MG63 (cell line): ENCODE results near the gene CC2D2A. TPM values are rescaled to one million over a fixed set of nuclear protein-coding genes. Genes with fewer than 3 reads are reported as not detected.
"Not testable (repeated sequence)": the region's sequence is repeated elsewhere in the genome, so short reads cannot be mapped to it uniquely, and the experiment has no call there.

Experiments used
- DNase-seq: peaks from one replicate; pipeline ENCODE4 v3.0.0-alpha.2; 2020
- H3K27me3 ChIP-seq: fragments of 250-450 bp; sonication (Bioruptor Pico); 2 replicates; pipeline ENCODE4 v1.5.1; 2020; ENCODE audit warnings: mild to moderate bottlenecking, moderate library complexity
- H3K36me3 ChIP-seq: fragments of 250-450 bp; sonication (Bioruptor Pico); 2 replicates; pipeline ENCODE4 v1.5.1; 2020; ENCODE audit warnings: mild to moderate bottlenecking, moderate library complexity
- H3K4me3 ChIP-seq: fragments of 250-450 bp; sonication (Bioruptor Pico); 2 replicates; pipeline ENCODE4 v1.5.1; 2020; ENCODE audit warnings: mild to moderate bottlenecking, moderate library complexity
- H3K9me3 ChIP-seq: fragments of 250-450 bp; sonication (Bioruptor Pico); 2 replicates; pipeline ENCODE4 v1.5.1; 2020; ENCODE audit warnings: mild to moderate bottlenecking, moderate library complexity
- total RNA-seq: library from RNA; depleted of rRNA; stranded (reverse); fragments of >200 nt; shearing (Covaris generic); gene quantifications from 2 replicates; pipeline ENCODE4 v1.2.3, GENCODE V29; 2014; ENCODE audit warnings: low replicate concordance

CC2D2A gene
- total RNA-seq, 1 experiment from 2014 or later = 1.2 TPM

GRCh38 chr4:15562114-15562513 lies 92.4 kb downstream of the CC2D2A start:
- Histone ChIP-seq H3K36me3 (no peaks in the 10 kb centered on the region), H3K4me3 (no peak overlapping the region), H3K27me3 (no peaks in the 10 kb centered on the region), H3K9me3 (no peaks in the 10 kb centered on the region)
- no peak for DNase-seq

- Histone ChIP-seq H3K36me3 (no peaks in the 10 kb centered on the region), H3K9me3 (no peaks in the 10 kb centered on the region), H3K27me3 (no peaks in the 10 kb centered on the region), H3K4me3 (no peak overlapping the region)
- no peak for DNase-seq
Measured at GRCh38 chr4:15562623-15563022, 92.9 kb downstream of the CC2D2A start.

DNA sequence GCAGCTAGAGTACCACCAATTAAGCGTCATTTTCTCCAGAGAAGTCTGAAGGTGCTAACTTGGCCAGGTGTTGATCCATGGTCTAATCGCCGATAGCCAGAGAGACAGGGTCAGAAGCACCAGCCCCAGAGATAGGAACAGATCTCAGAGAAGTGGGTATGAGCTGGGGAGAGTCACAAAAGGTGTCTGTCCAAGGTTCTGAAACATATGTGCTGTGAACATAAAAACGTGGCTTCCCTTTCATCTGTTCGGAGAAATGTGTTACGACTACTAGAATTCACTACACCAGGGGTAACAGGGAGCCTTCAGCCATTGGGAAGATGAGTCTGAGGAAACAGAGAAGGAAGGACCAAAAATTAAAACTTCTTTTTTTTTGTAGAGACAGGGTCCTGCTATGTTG lies 94.2 kb downstream of the CC2D2A start:
- no peak for DNase-seq
- Histone ChIP-seq H3K36me3 (no peaks in the 10 kb centered on the region), H3K4me3 (no peak overlapping the region), H3K27me3 (no peaks in the 10 kb centered on the region), H3K9me3 (no peaks in the 10 kb centered on the region)

- H3K9me3 ChIP-seq = no peaks in the 10 kb centered on the region
- H3K36me3 ChIP-seq = no peaks in the 10 kb centered on the region
- H3K4me3 ChIP-seq = no peak overlapping the region
- no peaks in the 10 kb centered on the region for H3K27me3 ChIP-seq
- DNase-seq = no peak
Measured at GRCh38 chr4:15568821-15569220, 99.1 kb downstream of the CC2D2A start.

DNA sequence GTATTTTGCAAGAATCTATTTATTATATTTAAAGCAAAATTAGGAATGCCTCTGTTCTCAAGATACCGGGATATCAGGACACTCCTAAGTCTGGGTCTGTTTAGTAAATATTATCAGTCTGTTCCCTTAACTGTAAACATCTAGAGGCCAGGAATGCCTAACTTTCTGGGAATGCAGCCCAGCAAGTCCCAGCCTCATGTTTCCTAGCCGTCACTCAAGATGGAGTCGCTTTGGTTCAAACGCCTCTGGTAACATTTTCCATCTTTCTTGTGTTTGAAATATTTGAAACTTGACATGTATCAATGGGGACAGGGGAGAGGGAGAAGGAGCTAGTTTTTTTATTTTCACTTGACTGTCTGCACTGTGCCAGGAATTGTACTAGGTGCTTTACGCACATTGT lies 100.1 kb downstream of the CC2D2A start:
- no peaks in the 10 kb centered on the region for H3K9me3 ChIP-seq
- H3K36me3 ChIP-seq = no peaks in the 10 kb centered on the region
- no peaks in the 10 kb centered on the region for H3K27me3 ChIP-seq
- no peak overlapping the region for H3K4me3 ChIP-seq
- DNase-seq = no peak

DNA sequence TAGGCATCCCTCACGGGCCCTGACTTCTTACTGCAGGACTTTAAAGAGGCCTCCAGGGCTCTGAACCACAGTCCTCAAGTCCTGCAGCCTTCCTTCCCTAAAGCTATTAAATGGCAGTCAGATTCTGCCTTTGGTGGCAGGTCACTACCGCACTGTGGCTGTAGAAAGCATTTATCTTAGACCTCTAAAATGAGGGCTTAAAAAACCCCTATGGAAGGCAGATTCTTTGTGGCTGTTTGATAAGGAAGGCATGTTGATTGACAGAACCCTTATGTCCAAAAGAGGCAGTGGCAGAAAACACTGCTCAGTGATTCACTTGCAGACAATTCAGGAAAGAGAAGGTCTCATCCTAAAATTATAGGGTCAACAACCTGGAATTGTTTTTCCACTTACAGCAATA lies 106.3 kb downstream of the CC2D2A start:
- Histone ChIP-seq H3K36me3 (no peaks in the 10 kb centered on the region), H3K9me3 (no peaks in the 10 kb centered on the region), H3K4me3 (no peak overlapping the region), H3K27me3 (no peaks in the 10 kb centered on the region)
- no peak for DNase-seq

DNA sequence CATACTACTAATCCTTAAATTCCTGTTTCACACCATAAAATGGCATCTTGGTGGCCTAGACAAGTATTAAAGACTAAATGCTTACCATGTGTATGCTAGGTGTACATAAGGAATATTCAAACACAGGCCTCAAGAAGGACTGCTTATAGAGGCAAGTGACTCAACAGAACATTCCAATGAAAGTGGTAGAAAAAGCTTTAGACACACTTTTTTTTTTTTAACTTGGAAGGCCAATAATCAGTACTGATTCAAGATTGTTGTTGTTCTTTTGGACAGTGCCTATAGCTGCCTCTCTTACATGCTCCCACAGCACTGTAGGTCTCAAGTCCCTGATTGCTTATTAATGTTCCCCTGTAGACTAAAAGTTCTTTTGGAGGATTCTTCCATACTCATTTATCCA lies 107.8 kb downstream of the CC2D2A start:
- no peaks in the 10 kb centered on the region for H3K9me3 ChIP-seq
- no peaks in the 10 kb centered on the region for H3K36me3 ChIP-seq
- H3K4me3 ChIP-seq = no peak overlapping the region
- no peaks in the 10 kb centered on the region for H3K27me3 ChIP-seq
- no peak for DNase-seq

GRCh38 chr4:15584785-15585184 lies 115.1 kb downstream of the CC2D2A start:
- no peak for DNase-seq
- no peaks in the 10 kb centered on the region for H3K27me3 ChIP-seq
- H3K36me3 ChIP-seq = no peaks in the 10 kb centered on the region
- no peaks in the 10 kb centered on the region for H3K9me3 ChIP-seq
- H3K4me3 ChIP-seq = no peak overlapping the region

- Histone ChIP-seq H3K36me3 (no peaks in the 10 kb centered on the region), H3K9me3 (no peaks in the 10 kb centered on the region), H3K27me3 (no peaks in the 10 kb centered on the region), H3K4me3 (no peak overlapping the region)
- no peak for DNase-seq
Measured at GRCh38 chr4:15585331-15585730, 115.6 kb downstream of the CC2D2A start.

DNA sequence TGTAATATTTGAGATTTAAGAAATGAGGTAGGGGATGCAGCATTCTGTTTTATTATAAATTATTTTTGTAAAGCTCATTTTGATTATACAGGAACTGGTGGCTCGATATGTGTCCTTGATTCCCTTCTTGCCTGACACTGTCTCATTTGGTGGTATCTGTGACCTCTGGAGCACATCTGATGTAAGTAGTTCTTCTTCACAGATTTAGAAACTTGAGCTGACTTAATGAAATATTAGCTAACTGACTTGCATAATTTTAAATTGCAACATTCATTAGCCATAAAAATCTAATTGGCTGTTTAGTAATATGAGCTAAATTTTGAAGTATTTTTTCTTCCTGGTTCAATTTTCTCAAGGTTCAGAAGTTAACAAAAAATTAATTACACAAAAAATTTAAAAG lies 116.4 kb downstream of the CC2D2A start:
- DNase-seq = no peak
- Histone ChIP-seq H3K27me3 (no peaks in the 10 kb centered on the region), H3K36me3 (no peaks in the 10 kb centered on the region), H3K4me3 (no peak overlapping the region), H3K9me3 (no peaks in the 10 kb centered on the region)

DNA sequence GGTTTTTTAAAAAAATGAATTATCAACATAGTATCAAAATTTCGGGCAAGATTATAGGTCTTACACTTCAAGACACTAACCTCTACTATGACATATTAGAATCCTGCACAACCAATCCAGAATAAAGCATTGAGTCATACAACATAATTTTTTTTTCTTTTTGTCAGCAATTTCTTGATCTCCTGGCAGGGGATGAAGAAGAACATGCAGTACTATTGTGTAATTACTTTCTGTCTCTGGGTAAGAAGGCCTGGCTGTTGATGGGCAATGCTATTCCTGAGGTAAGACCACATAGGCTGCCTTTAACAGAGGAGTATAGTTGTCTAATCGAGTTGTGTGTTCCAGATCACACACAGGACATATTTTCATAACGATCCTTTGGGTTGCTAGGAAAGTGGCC lies 118.0 kb downstream of the CC2D2A start:
- H3K27me3 ChIP-seq = no peaks in the 10 kb centered on the region
- H3K36me3 ChIP-seq = no peaks in the 10 kb centered on the region
- no peaks in the 10 kb centered on the region for H3K9me3 ChIP-seq
- no peak for DNase-seq
- H3K4me3 ChIP-seq = no peak overlapping the region

GRCh38 chr4:15592799-15593198 lies 123.1 kb downstream of the CC2D2A start:
- Histone ChIP-seq H3K9me3 (no peaks in the 10 kb centered on the region), H3K36me3 (no peaks in the 10 kb centered on the region)
- no peak for DNase-seq

DNA sequence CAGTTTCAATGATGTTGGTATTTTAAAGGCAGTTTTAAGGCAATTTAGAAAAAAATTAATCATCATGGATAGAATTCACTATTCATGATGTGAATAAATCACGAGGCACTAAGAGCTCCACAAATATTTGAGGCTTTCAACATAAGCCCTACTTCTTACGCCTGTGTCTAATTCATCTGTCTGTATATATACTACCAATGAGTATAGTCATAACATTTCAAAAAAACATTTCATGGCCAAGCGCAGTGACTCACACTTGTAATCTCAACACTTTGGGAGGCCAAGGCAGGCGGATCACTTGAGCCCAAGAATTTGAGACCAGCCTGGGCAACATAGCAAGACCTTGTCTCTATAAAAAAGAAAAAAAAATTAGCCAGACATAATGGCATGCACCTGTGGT lies 129.0 kb downstream of the CC2D2A start:
- Histone ChIP-seq H3K27me3 (no peaks in the 10 kb centered on the region), H3K4me3 (no peak overlapping the region), H3K9me3 (no peaks in the 10 kb centered on the region), H3K36me3 (0 out of 2 replicates have a peak, but pooled peaks cover 2% of the 10 kb centered on the region)
- peak; percentile 5 for DNase-seq

More at GRCh38 chr4:15592799-15593198, 123.1 kb downstream of the CC2D2A start:
- Histone ChIP-seq H3K27me3 (no peaks in the 10 kb centered on the region), H3K4me3 (no peak overlapping the region)

DNA sequence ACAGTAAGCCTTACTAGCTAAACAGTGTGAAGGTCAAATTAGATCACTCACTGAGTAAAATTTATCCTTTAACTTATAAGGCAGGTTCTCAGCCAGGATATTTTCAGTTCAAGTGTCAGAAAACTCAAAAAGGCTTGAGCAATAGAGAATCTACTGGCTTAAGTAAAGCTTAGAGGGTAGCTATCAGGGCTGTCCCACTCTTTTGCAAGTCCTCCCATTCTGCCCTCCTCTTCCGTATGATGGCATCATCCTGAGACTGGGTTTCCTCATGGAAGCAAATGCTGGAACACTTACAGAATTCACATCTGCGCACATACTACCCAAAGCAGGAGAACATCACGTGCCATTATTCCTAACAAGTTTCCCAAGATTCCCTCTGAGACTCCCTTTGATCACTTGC lies 130.5 kb downstream of the CC2D2A start:
- peaks cover 15% of the 10 kb centered on the region for H3K36me3 ChIP-seq
- DNase-seq = no peak

DNA sequence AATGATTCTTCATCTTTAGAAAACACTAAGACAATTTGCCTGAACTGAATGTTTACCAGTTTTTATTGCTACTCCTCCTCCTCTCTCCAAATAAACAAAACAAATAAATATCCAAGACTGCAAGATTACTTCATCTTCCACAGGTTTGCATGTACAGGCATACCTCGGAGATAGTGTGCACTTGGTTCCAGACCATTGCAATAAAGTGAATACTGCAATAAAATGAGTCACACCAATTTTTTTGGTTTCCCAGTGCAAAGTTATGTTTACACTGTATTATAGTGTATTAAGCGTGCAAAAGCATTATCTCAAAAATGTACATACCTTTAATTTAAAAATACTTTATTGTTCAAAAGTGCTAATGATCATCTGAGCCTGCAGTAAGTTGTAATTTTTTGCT lies 132.2 kb downstream of the CC2D2A start:
- Histone ChIP-seq H3K4me3 (no peak overlapping the region), H3K9me3 (no peaks in the 10 kb centered on the region), H3K27me3 (no peaks in the 10 kb centered on the region), H3K36me3 (peaks cover 22% of the 10 kb centered on the region)
- DNase-seq = no peak

More for the DNA sequence above, 130.5 kb downstream of the CC2D2A start:
- Histone ChIP-seq H3K27me3 (no peaks in the 10 kb centered on the region), H3K9me3 (no peaks in the 10 kb centered on the region), H3K4me3 (no peak overlapping the region)

DNA sequence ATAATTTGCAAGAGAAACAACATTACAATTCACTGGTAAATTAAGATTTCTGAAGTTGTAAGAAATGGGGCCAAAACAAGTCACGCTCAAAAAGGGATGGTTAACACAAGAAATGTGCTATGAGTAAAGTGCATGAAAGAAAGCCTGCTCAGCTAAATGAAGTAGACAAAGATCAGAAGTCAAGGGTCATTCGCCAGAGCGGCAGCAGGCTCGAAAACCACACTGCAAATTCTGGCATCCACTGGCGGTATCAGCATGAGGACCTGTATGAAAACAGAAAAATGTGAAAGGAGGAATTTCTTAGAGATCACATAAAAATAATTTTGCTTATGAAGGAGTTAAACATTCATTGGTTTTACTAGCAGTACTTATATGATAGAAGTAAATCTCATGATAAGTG lies 135.9 kb downstream of the CC2D2A start:
- no peaks in the 10 kb centered on the region for H3K27me3 ChIP-seq
- no peaks in the 10 kb centered on the region for H3K9me3 ChIP-seq
- no peak overlapping the region for H3K4me3 ChIP-seq
- peaks cover 22% of the 10 kb centered on the region for H3K36me3 ChIP-seq
- no peak for DNase-seq

GRCh38 chr4:15610855-15611254 lies 141.2 kb downstream of the CC2D2A start:
- H3K27me3 ChIP-seq = no peaks in the 10 kb centered on the region
- no peaks in the 10 kb centered on the region for H3K9me3 ChIP-seq
- H3K36me3 ChIP-seq = peaks cover 4% of the 10 kb centered on the region
- no peak overlapping the region for H3K4me3 ChIP-seq
- no peak for DNase-seq

DNA sequence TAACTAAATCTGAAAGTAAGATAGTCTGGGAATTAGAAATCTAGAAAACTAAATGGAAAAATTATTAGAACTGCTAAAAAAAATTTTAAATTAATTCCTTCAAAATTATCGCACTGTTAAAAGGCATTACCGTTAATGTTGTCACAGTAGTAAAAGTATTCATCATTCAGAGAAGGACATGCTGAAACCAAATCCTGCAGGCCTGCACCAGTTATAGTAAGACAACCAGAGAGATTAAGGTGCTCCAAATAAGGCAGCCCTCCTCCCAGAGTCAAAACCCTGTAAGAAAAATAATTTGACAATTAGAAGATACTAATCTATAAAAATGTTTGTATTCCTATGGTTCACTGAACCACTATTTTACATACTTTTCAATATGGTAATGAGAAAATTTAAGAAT lies 142.5 kb downstream of the CC2D2A start:
- no peak for DNase-seq
- peaks cover 5% of the 10 kb centered on the region; the same call in 1 of the 2 replicates for H3K36me3 ChIP-seq
- H3K27me3 ChIP-seq = no peaks in the 10 kb centered on the region
- H3K4me3 ChIP-seq = no peak overlapping the region
- H3K9me3 ChIP-seq = no peaks in the 10 kb centered on the region

DNA sequence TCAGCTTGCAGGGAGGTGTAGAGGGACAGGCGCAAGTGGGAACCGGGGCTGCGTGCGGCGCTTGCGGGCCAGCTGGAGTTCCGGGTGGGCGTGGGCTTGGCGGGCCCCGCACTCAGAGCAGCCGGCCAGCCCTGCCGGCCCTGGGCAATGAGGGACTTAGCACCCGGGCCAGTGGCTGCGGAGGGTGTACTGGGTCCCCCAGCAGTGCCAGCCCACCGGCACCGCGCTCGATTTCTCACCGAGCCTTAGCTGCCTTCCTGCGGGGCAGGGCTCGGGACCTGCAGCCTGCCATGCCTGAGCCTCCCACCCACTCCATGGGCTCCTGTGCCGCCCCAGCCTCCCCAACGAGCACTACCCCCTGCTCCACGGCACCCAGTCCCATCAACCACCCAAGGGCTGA lies 145.2 kb downstream of the CC2D2A start:
- not testable (repeated sequence) for H3K4me3 ChIP-seq, H3K9me3 ChIP-seq, H3K27me3 ChIP-seq, DNase-seq, H3K36me3 ChIP-seq
